Measurements from ENCODE around the gene PAPPA. TPM values are rescaled to one million over a fixed set of nuclear protein-coding genes. Genes with fewer than 3 reads are reported as not detected.

PAPPA gene
- polyA plus RNA-seq, 1 experiment: 39.9 TPM

GRCh38 chr9:116383133-116383532 lies 229.5 kb downstream of the PAPPA start:
- DNase-seq (ENCODE audit: low read depth): no peak
- no peak for TF ChIP-seq CTCF (IDR thresholded peaks at IDR 0.05; ENCODE audit: insufficient read depth, low read depth, low read length)
- peaks cover 20% of the 10 kb centered on the region for H3K36me3 ChIP-seq (ENCODE audit: control insufficient read depth, insufficient read depth, low read length)
- H3K4me3 ChIP-seq (ENCODE audit: low read depth, low read length): no peak overlapping the region
- H3K27me3 ChIP-seq (ENCODE audit: control insufficient read depth, insufficient read depth, low read length): no peaks in the 10 kb centered on the region
- ChIA-PET CTCF (interaction anchor here (1.2 kb wide), 1 partner anchor 9 kb away, joined by 3 read pairs; no protein-coding TSS in a partner anchor), POLR2A (no interaction called here)

GRCh38 chr9:116383936-116384335 lies 230.3 kb downstream of the PAPPA start:
- H3K4me3 ChIP-seq (ENCODE audit: low read depth, low read length): no peak overlapping the region
- peaks cover 16% of the 10 kb centered on the region for H3K36me3 ChIP-seq (ENCODE audit: control insufficient read depth, insufficient read depth, low read length)
- CTCF ChIA-PET: no interaction called here
- TF ChIP-seq CTCF (IDR thresholded peaks at IDR 0.05; ENCODE audit: insufficient read depth, low read depth, low read length): no peak
- POLR2A ChIA-PET: no interaction called here
- no peaks in the 10 kb centered on the region for H3K27me3 ChIP-seq (ENCODE audit: control insufficient read depth, insufficient read depth, low read length)
- no peak for DNase-seq (ENCODE audit: low read depth)

GRCh38 chr9:116387934-116388698 lies 234.5 kb downstream of the PAPPA start:
- TF ChIP-seq CTCF (IDR thresholded peaks at IDR 0.05; ENCODE audit: insufficient read depth, low read depth, low read length): no peak
- CTCF ChIA-PET: no interaction called here
- Histone ChIP-seq H3K4me3 (ENCODE audit: low read depth, low read length) (no peak overlapping the region), H3K27me3 (ENCODE audit: control insufficient read depth, insufficient read depth, low read length) (no peaks in the 10 kb centered on the region), H3K36me3 (ENCODE audit: control insufficient read depth, insufficient read depth, low read length) (peaks cover 20% of the 10 kb centered on the region)
- POLR2A ChIA-PET: no interaction called here
- DNase-seq (ENCODE audit: low read depth): no peak

GRCh38 chr9:116389541-116390302 lies 236.1 kb downstream of the PAPPA start:
- no peak for DNase-seq (ENCODE audit: low read depth)
- Histone ChIP-seq H3K4me3 (ENCODE audit: low read depth, low read length) (no peak overlapping the region), H3K36me3 (ENCODE audit: control insufficient read depth, insufficient read depth, low read length) (peaks cover 24% of the 10 kb centered on the region), H3K27me3 (ENCODE audit: control insufficient read depth, insufficient read depth, low read length) (no peaks in the 10 kb centered on the region)
- CTCF ChIA-PET: no interaction called here
- POLR2A ChIA-PET: no interaction called here
- no peak for TF ChIP-seq CTCF (IDR thresholded peaks at IDR 0.05; ENCODE audit: insufficient read depth, low read depth, low read length)

Data from BJ (cell line).